Activated CD4-positive, alpha-beta memory T cell treated with anti-CD3 and anti-CD28 coated beads for 36 hours (primary cell): Measurements from ENCODE around the gene OR2T1. TPM values are rescaled to one million over a fixed set of nuclear protein-coding genes. Genes with fewer than 3 reads are reported as not detected.

ENCODE experiments used
- total RNA-seq, 2 experiments: library from RNA; stranded (reverse); gene quantifications; one replicate each; pipeline ENCODE4 v1.2.3, GENCODE V29; 2021

OR2T1 gene
- total RNA-seq, 2 experiments from 2014 or later = not detected

Other genes with a start within 250 kb of the OR2T1 start
- not detected for gene OR2M2, start 228.2 kb upstream of the OR2T1 start, total RNA-seq
- gene OR2M3, start 205.8 kb upstream of the OR2T1 start, total RNA-seq = not detected
- gene OR2M4, start 171.6 kb upstream of the OR2T1 start, total RNA-seq = not detected
- not detected for gene OR2T33, start 125.1 kb upstream of the OR2T1 start, total RNA-seq
- gene OR2T12, start 99.6 kb upstream of the OR2T1 start, total RNA-seq = not detected
- not detected for gene OR2M7, start 78.5 kb upstream of the OR2T1 start, total RNA-seq
- gene OR14C36, start 54.3 kb upstream of the OR2T1 start, total RNA-seq = not detected
- not detected for gene OR2T4, start 41.4 kb upstream of the OR2T1 start, total RNA-seq
- gene OR2T6, start 27.3 kb upstream of the OR2T1 start, total RNA-seq = not detected
- gene OR2T2, start 42.6 kb downstream of the OR2T1 start, total RNA-seq = not detected
- not detected for gene OR2T3, start 70.3 kb downstream of the OR2T1 start, total RNA-seq
- gene OR2T5, start 85.5 kb downstream of the OR2T1 start, total RNA-seq = not detected
- gene OR2G6, start 105.0 kb downstream of the OR2T1 start, total RNA-seq = not detected
- gene OR2T29, start 159.7 kb downstream of the OR2T1 start, total RNA-seq = not detected
- not detected for gene OR2T34, start 171.7 kb downstream of the OR2T1 start, total RNA-seq
- not detected for gene OR2T10, start 194.7 kb downstream of the OR2T1 start, total RNA-seq
- gene OR2T11, start 232.0 kb downstream of the OR2T1 start, total RNA-seq = not detected
- not detected for gene OR2T35, start 242.2 kb downstream of the OR2T1 start, total RNA-seq